Prostate gland (tissue), 2 donors: Measurements from ENCODE around the gene TMEM255A.

Source experiments
- CTCF ChIP-seq, 4 experiments: fragments of 200-600 bp in 2 of 4; fragments of 450-650 bp in 2 of 4; sonication (generic) in 2 of 4; IDR thresholded peaks; 1 replicate in 3 of 4; 2 replicates in 1 of 4; pipeline ENCODE4 v1.5.1; 2016 to 2019; ENCODE audit warnings: antibody characterized with exemption in 4 of 4, mild to moderate bottlenecking in 2 of 4, moderate library complexity in 2 of 4
- POLR2A ChIP-seq: fragments of 450-650 bp; IDR thresholded peaks from one replicate; pipeline ENCODE4 v1.6.1; 2016; ENCODE audit warnings: antibody characterized with exemption, mild to moderate bottlenecking

- TF ChIP-seq POLR2A, result no peak
- no peak for TF ChIP-seq CTCF (IDR thresholded peaks at IDR 0.05)
Observed at GRCh38 chrX:120311727-120312063, 434 bp upstream of the TMEM255A start.
